GM21576 (cell line): ENCODE data around the gene SCART1.

Experiments
- ATAC-seq: cut with Tn5 transposase; IDR thresholded peaks from one replicate; pipeline ENCODE4 v1.9.1; 2021; ENCODE audit warnings: mild to moderate bottlenecking, moderate library complexity; ENCODE audit not compliant: unreplicated experiment

The SCART1 gene

GRCh38 chr10:133454204-133454893 is 604 bp downstream of the SCART1 start:
- ATAC-seq, result no peak

GRCh38 chr10:133455196-133455595 is 1.5 kb downstream of the SCART1 start:
- no peak for ATAC-seq

- no peak for ATAC-seq
Measured at GRCh38 chr10:133455611-133456031, 1.9 kb downstream of the SCART1 start.

- ATAC-seq, result no peak
Measured at GRCh38 chr10:133456041-133456951, 2.6 kb downstream of the SCART1 start.

GRCh38 chr10:133457100-133457841 is 3.5 kb downstream of the SCART1 start:
- no peak for ATAC-seq

GRCh38 chr10:133458021-133458709 is 4.4 kb downstream of the SCART1 start:
- ATAC-seq, result no peak

- ATAC-seq, result no peak
Measured at GRCh38 chr10:133458710-133459453, 5.1 kb downstream of the SCART1 start.

- no peak for ATAC-seq
Measured at GRCh38 chr10:133459454-133460207, 5.9 kb downstream of the SCART1 start.

- no peak for ATAC-seq
Measured at GRCh38 chr10:133460208-133460769, 6.5 kb downstream of the SCART1 start.

GRCh38 chr10:133461027-133461426 is 7.3 kb downstream of the SCART1 start:
- ATAC-seq, result no peak

- no peak for ATAC-seq
Measured at GRCh38 chr10:133461841-133462240, 8.1 kb downstream of the SCART1 start.

GRCh38 chr10:133462512-133463305 is 9.0 kb downstream of the SCART1 start:
- ATAC-seq, result no peak

GRCh38 chr10:133464582-133465031 is 10.9 kb downstream of the SCART1 start:
- no peak for ATAC-seq

- no peak for ATAC-seq
Measured at GRCh38 chr10:133465191-133465949, 11.6 kb downstream of the SCART1 start.

GRCh38 chr10:133465950-133466474 is 12.3 kb downstream of the SCART1 start:
- no peak for ATAC-seq

- ATAC-seq, result no peak
Measured at GRCh38 chr10:133466683-133467275, 13.0 kb downstream of the SCART1 start.
